MM.1S (cell line): ENCODE data around the gene AGPAT3.

Source experiments
- DNase-seq: peaks from one replicate; pipeline ENCODE4 v3.0.0-alpha.2; 2015
- H2AFZ ChIP-seq: fragments of 300-600 bp; sonication (generic); 2 replicates; pipeline ENCODE4 v1.6.0; 2016; ENCODE audit warnings: antibody characterized with exemption, low read length
- H3F3A ChIP-seq: fragments of 300-600 bp; sonication (generic); 2 replicates; pipeline ENCODE4 v1.6.1; 2016; ENCODE audit warnings: mild to moderate bottlenecking, antibody characterized with exemption, low read length, moderate library complexity, mixed read lengths; ENCODE audit not compliant: insufficient read depth
- H3K27ac ChIP-seq: fragments of 300-600 bp; sonication (generic); 2 replicates; pipeline ENCODE4 v1.5.1; 2016; ENCODE audit warnings: mild to moderate bottlenecking, low read length
- H3K27me3 ChIP-seq: fragments of 300-600 bp; sonication (generic); replicated peaks from 2 replicates; pipeline ENCODE4 v1.6.0; 2016; ENCODE audit warnings: low read length; ENCODE audit not compliant: insufficient read depth
- H3K36me3 ChIP-seq: fragments of 300-600 bp; sonication (generic); replicated peaks from 2 replicates; pipeline ENCODE4 v1.6.1; 2016; ENCODE audit warnings: mild to moderate bottlenecking, low read length, mixed read lengths; ENCODE audit not compliant: insufficient read depth
- H3K4me1 ChIP-seq: fragments of 300-600 bp; sonication (generic); 2 replicates; pipeline ENCODE4 v1.6.1; 2016; ENCODE audit warnings: low read length, mixed read lengths
- H3K4me2 ChIP-seq: fragments of 300-600 bp; sonication (generic); 2 replicates; pipeline ENCODE4 v1.6.0; 2016; ENCODE audit warnings: low read depth, low read length
- H3K4me3 ChIP-seq: fragments of 300-600 bp; sonication (generic); 2 replicates; pipeline ENCODE4 v1.5.1; 2016; ENCODE audit warnings: low read length, mixed read lengths
- H3K79me2 ChIP-seq: fragments of 300-600 bp; sonication (generic); 2 replicates; pipeline ENCODE4 v1.6.1; 2016; ENCODE audit warnings: mixed run types, low read length, mixed read lengths
- H3K9ac ChIP-seq: fragments of 300-600 bp; sonication (generic); 2 replicates; pipeline ENCODE4 v1.6.1; 2016; ENCODE audit warnings: low read length, mixed read lengths
- H3K9me2 ChIP-seq: fragments of 300-600 bp; sonication (generic); replicated peaks from 2 replicates; pipeline ENCODE4 v1.6.1; 2016; ENCODE audit warnings: mild to moderate bottlenecking, low read length, mixed read lengths; ENCODE audit not compliant: insufficient read depth
- H3K9me3 ChIP-seq: fragments of 300-600 bp; sonication (generic); replicated peaks from 2 replicates; pipeline ENCODE4 v1.6.1; 2016; ENCODE audit warnings: mild to moderate bottlenecking, low read length, mixed read lengths; ENCODE audit not compliant: insufficient read depth
- H4K20me1 ChIP-seq: fragments of 300-600 bp; sonication (generic); 2 replicates; pipeline ENCODE4 v1.6.1; 2016; ENCODE audit warnings: mild to moderate bottlenecking, low read length, moderate library complexity, mixed read lengths; ENCODE audit not compliant: insufficient read depth
- CTCF ChIP-seq: fragments of 300-600 bp; sonication (generic); IDR thresholded peaks from 2 replicates; pipeline ENCODE4 v1.5.1; 2016; ENCODE audit warnings: antibody characterized with exemption, low read length, mixed read lengths
- EZH2 ChIP-seq: fragments of 300-600 bp; sonication (generic); optimal IDR thresholded peaks from 2 replicates; pipeline ENCODE3; 2017; ENCODE audit warnings: low read depth, mild to moderate bottlenecking, antibody characterized with exemption, low read length, mixed read lengths
- EZH2phosphoT487 ChIP-seq: fragments of 300-600 bp; sonication (generic); IDR thresholded peaks from 2 replicates; pipeline ENCODE4 v1.6.1; 2018; ENCODE audit warnings: antibody characterized with exemption, low read length

AGPAT3 gene

DNA sequence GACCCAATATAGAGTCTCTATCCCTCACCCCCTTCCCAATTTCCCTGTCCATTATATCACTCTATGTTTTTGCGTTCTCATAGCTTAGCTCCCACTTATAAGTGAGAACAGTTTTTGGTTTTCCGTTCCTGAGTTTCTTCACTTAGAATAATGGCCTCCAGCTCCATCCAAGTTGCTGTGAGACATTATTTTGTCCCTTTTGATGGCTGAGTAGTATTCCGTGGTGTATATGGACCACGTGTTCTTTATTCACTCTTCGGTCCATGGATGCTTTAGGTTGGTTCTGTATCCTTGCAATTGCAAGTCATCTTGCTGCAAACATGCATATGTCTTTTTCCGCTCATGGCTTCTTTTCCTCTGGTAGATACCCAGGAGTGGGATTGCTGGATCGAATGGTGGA is 54.3 kb downstream of the AGPAT3 start:
- Histone ChIP-seq H3K36me3 (no peaks in the 10 kb centered on the region), H3K9ac (no peak overlapping the region), H3K27ac (no peak overlapping the region), H3K79me2 (peaks cover 96% of the 10 kb centered on the region), H3F3A (peaks cover 20% of the 10 kb centered on the region), H2AFZ (no peak overlapping the region), H3K4me1 (peaks cover 14% of the 10 kb centered on the region), H3K27me3 (no peaks in the 10 kb centered on the region), H3K9me2 (no peaks in the 10 kb centered on the region), H3K4me2 (no peak overlapping the region), H3K4me3 (no peak overlapping the region), H3K9me3 (no peaks in the 10 kb centered on the region), H4K20me1 (no peaks in the 10 kb centered on the region; the same call in none of the 2 replicates)
- TF ChIP-seq EZH2 (no peak), EZH2phosphoT487 (no peak), CTCF (no peak)
- no peak for DNase-seq

DNA sequence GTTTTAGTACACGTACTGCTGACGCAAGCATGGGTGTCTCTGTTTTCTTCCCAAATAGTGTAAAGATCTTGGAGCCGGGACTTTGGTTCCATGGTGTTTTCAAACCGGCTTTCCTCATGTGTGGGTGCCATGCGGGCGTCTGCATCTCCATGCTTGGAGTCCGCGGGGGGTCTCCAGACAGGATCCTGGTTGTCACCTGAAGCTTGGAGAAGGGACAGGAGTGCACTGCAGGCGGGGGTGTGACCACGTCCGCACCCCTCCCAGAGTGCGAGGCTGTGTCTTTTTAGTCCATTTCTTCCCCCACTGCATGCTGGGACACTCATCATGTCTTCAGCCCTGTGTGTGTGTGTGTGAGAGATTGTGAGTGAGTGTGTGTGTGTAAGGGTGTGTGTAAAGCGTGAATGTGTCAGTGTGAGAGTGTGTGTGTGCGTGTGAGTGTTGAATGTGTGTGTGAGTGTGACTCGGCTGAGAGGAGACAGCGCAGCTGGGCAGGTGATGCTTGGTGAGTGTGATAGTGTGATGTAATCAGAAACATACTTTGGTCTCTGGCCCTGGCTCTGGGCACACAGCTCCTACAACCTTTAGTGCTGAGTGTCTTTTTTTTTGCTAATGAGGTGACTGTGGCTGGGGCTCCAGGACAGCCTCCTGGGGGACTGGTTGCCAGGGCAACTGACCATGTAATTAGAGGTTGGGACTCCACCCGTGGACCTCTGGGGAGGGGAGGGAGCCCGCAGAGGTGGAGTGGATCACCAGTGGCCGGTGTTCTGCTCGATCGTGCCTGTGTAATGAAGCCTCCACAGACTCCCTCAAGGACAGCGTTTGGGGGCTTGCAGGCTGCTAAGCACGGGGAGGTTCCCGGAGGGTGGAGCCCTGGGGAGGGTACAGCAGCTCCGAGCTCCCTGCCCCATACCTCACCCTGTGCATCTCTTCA is 55.1 kb downstream of the AGPAT3 start:
- Histone ChIP-seq H3K9me3 (no peaks in the 10 kb centered on the region), H3K9me2 (no peaks in the 10 kb centered on the region), H3K27ac (no peak overlapping the region), H3K4me2 (no peak overlapping the region), H3K27me3 (no peaks in the 10 kb centered on the region), H3K9ac (no peak overlapping the region), H2AFZ (no peak overlapping the region), H3K79me2 (peaks cover 97% of the 10 kb centered on the region), H3K36me3 (no peaks in the 10 kb centered on the region), H4K20me1 (no peaks in the 10 kb centered on the region; the same call in none of the 2 replicates), H3F3A (peaks cover 20% of the 10 kb centered on the region), H3K4me1 (peaks cover 14% of the 10 kb centered on the region), H3K4me3 (no peak overlapping the region)
- TF ChIP-seq CTCF, result no peak
- TF ChIP-seq EZH2, result no peak
- TF ChIP-seq EZH2phosphoT487, result no peak
- DNase-seq, result no peak

GRCh38 chr21:43921571-43921978 is 56.6 kb downstream of the AGPAT3 start:
- Histone ChIP-seq H4K20me1 (no peaks in the 10 kb centered on the region; the same call in 1 of the 2 replicates), H2AFZ (no peak overlapping the region), H3K4me2 (no peak overlapping the region), H3K79me2 (peaks cover 95% of the 10 kb centered on the region), H3K4me3 (no peak overlapping the region), H3K36me3 (no peaks in the 10 kb centered on the region), H3K4me1 (peaks cover 11% of the 10 kb centered on the region), H3K27me3 (no peaks in the 10 kb centered on the region), H3K9ac (no peak overlapping the region), H3K27ac (no peak overlapping the region), H3F3A (peaks cover 9% of the 10 kb centered on the region), H3K9me3 (no peaks in the 10 kb centered on the region), H3K9me2 (no peaks in the 10 kb centered on the region)
- TF ChIP-seq EZH2 (no peak), EZH2phosphoT487 (no peak), CTCF (no peak)
- DNase-seq, result no peak
